AG09309 (cell line): ENCODE results near the gene PDE6G.

Experiments used
- DNase-seq: peaks from one replicate; pipeline ENCODE4 v3.0.0-alpha.2; 2010; ENCODE audit warnings: low read depth
- H3K4me3 ChIP-seq: 2 replicates; pipeline ENCODE4 v1.5.1; 2011; ENCODE audit warnings: mild to moderate bottlenecking, low read depth, low read length, moderate library complexity; ENCODE audit not compliant: control insufficient read depth
- TF ChIP-seq, protein P1 (sequence below): IDR thresholded peaks from 2 replicates; pipeline ENCODE4 v1.5.1; 2011; ENCODE audit warnings: mild to moderate bottlenecking, low read depth, low read length, inconsistent platforms; ENCODE audit not compliant: insufficient read depth, control insufficient read depth; ENCODE audit errors: missing control alignments

PDE6G gene

DNA sequence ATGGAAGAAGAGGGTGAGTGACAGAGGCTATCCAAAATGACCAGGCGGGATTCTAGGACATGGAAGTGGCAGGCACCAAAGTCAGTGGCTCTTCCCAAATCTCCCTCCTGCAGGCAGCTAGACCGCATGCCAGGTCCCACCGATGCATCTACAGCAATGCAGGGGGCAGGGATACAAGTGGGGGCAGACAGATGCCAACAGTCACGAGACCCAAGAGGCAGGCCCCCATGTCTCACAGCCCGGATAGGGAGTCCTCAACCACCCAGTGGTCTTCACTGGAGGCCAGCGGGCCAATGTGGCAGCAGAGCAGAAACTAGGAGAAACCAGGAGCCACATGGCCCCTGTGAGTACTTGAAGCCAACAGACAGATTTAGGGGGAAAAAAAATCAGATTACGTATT lies 39.5 kb downstream of the PDE6G start:
- no peak for DNase-seq
- TF ChIP-seq, protein P1, sequence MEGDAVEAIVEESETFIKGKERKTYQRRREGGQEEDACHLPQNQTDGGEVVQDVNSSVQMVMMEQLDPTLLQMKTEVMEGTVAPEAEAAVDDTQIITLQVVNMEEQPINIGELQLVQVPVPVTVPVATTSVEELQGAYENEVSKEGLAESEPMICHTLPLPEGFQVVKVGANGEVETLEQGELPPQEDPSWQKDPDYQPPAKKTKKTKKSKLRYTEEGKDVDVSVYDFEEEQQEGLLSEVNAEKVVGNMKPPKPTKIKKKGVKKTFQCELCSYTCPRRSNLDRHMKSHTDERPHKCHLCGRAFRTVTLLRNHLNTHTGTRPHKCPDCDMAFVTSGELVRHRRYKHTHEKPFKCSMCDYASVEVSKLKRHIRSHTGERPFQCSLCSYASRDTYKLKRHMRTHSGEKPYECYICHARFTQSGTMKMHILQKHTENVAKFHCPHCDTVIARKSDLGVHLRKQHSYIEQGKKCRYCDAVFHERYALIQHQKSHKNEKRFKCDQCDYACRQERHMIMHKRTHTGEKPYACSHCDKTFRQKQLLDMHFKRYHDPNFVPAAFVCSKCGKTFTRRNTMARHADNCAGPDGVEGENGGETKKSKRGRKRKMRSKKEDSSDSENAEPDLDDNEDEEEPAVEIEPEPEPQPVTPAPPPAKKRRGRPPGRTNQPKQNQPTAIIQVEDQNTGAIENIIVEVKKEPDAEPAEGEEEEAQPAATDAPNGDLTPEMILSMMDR = no peak
- H3K4me3 ChIP-seq = no peak overlapping the region

DNA sequence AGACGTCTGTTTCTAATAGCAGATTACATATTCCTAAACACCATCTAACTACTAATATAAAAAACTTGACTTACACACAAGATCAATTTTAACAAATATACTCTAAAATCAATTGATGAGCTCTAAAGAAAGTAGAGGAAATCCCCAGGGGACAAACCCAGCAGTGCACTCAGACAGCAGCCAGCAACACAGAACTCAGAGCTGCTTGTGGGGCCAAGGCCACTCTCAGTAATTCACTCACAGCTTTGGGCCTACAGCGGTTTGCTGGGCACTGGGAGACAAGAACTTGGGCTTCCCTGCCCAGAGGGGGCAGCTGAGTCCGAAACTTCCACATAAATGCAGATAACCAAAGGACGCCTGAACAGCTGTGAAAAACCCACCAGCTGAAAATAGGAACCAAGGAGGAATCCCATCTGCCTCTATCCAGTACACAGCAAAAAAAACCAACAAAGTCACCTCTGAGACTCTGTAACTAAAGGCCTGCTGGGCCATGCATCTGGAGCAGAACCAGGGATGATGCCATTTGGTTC lies 40.9 kb downstream of the PDE6G start:
- TF ChIP-seq, protein P1 = no peak
- no peak overlapping the region for H3K4me3 ChIP-seq
- no peak for DNase-seq

DNA sequence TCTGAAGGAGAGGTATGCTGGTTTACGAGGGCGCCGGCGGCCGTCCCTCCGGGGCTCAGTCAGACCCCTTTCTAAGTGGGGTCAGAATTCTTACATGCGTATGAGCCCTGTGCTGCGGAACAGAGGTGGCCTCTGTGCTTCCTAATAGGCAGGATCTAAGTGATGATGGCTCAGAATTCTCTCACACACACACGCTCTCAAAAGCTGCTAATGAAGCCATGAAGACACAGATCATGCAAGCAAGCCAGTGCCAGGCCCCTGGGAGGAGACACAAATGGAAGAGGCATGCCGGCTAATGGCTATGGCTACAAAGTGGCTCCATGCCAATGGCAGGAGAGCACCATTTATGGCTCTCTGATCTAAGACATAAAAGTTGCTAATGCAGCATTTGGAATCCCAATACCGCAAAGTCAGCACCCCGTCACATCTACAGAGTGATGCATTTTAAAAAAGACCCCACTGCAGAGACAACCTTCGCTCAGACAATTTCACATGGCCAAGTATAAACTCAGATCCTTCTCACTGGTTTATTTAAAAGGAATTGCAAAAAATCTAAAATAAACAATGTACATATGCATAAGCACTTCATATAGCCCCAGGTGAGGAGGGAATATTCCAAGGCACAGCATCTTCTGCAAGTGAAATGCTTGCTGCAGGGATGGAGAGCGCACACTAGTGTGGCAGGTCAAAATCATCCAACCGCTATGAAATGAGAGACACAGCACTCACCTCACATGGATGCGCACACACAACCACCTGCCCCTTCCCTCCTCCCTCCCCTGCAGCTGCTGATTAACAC lies 44.0 kb downstream of the PDE6G start:
- H3K4me3 ChIP-seq = no peak overlapping the region
- no peak for DNase-seq
- TF ChIP-seq, protein P1 = no peak

DNA sequence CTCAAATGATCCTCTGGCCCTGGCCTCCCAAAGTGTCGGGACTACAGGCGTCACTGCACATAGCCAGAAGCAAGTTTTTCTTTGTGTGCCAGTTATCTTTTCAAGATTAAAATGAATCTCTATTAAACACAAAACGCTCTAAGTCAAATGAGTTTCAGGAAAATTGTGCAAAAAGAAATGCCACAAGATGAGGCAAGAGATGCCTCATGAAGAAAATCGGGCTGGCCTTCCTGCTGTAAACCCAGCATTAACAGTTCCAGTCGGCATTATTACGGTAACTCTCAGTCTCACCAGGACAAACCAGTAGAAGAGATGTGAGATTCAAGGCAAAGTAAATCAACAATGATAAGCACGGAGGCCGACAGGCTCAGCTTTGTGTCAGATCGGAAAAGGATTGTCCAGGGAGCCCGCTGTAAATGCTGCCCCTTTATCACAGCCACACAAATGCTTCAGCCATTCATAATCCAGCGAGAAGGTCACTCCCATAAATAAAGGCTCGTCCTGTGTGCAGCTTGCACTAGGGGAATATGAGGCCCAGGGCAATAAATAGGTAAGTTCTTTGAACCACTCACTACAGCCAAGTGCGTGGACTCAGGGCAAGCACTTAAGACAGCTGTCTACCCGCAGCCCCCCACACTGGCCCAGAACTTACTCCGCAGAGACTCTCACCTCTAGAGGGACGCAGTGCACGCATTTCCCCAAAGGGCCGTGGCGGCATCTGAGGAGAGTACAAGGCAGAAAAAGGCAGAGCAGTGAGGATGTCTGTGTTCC lies 46.6 kb downstream of the PDE6G start:
- peak; percentile 10 for DNase-seq
- H3K4me3 ChIP-seq = no peak overlapping the region
- TF ChIP-seq, protein P1 = no peak

DNA sequence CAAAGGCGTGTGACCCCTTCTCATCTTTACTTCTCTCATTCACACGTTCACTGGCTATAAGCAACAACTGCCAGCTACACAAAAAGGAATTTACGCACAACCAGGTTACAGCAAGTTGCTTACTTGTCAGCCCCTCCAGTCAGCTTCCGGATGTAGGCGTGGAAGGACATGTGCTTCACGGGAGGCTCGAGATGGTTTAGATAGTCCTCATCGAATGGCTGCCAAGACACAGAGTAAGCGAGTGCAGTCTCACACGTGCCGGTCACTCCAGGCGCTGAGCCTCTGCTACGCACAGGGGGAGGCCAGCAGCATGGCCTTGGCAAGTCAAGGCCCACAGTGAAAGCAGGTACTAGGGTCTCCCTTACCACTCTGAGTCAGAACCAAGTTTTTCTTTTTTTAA lies 47.7 kb downstream of the PDE6G start:
- no peak for DNase-seq
- TF ChIP-seq, protein P1 = no peak

DNA sequence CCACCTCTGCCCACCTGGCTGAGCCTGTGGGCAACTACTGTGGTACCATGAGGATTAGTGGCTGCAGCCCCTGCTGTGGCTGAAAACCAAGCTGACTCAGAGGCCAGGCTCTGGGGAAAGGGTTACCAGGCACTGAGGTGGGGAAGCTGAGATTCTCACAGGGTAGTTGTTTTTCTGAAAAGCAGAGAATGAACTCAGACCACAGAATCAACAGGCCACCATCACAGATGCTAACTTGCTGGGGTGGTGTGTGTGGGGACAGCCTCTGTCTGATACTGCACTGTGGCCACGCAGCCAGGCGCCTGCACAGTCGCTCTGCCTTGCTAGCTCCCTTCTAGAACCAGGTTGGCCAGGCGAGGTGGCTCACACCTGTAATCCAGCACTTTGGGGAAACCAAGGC lies 48.3 kb downstream of the PDE6G start:
- H3K4me3 ChIP-seq = no peak overlapping the region
- TF ChIP-seq, protein P1 = no peak
- no peak for DNase-seq

More for the DNA sequence above, 47.7 kb downstream of the PDE6G start:
- H3K4me3 ChIP-seq = no peak overlapping the region
